HepG2 (cell line): ENCODE measurements around the gene HOXB6. TPM values are rescaled to one million over a fixed set of nuclear protein-coding genes. Genes with fewer than 3 reads are reported as not detected.

Source experiments
- ATAC-seq: fragments of 200-7000 bp; cut with Tn5 transposase; 3 replicates; pipeline ENCODE4 v1.9.1; 2020; ENCODE audit warnings: mild to moderate bottlenecking, moderate library complexity
- BruUV-seq: library from RNA; stranded (reverse); fragments of 400-500 nt; replicated peaks from 2 replicates; lab custom pipeline; 2021; lab: Mats Ljungman, UMichigan
- CTCF ChIA-PET: fragments of 300-600 bp; formaldehyde crosslinking; extraction: SDS; loops from one replicate; lab custom pipeline; 2021; ENCODE audit warnings: low total read pairs, inconsistent platforms, low intra/inter-chr PET ratio; lab: Yijun Ruan, JAX
- POLR2A ChIA-PET: fragments of 350-600 bp; sonication (Branson Sonifier 250); formaldehyde crosslinking; loops from one replicate; lab custom pipeline; 2020; ENCODE audit warnings: antibody characterized with exemption, inconsistent platforms; lab: Yijun Ruan, JAX
- DNase-seq: peaks from one replicate; pipeline ENCODE4 v3.0.0-alpha.2; 2015; ENCODE audit warnings: low spot score
- FAIRE-seq: peaks from 3 replicates; lab custom pipeline; 2011; peaks lifted over from hg19 to GRCh38; lab: Jason Lieb, UNC
- H2AFZ ChIP-seq: one replicate; pipeline ENCODE4 v1.6.1; 2011; ENCODE audit warnings: low read length, inconsistent platforms
- H3K27ac ChIP-seq: fragments of 300-600 bp; 3 replicates; pipeline ENCODE4 v1.8.0; 2011; ENCODE audit warnings: mixed run types, mild to moderate bottlenecking, mixed read lengths, low read length, inconsistent platforms; ENCODE audit not compliant: insufficient read depth; ENCODE audit errors: extremely low read length
- H3K27me3 ChIP-seq, 2 experiments: fragments of 200-600 bp in 1 of 2; 2 replicates in 1 of 2; 3 replicates in 1 of 2; pipeline versions ENCODE4 v1.6.0 to v1.8.0; 2011; ENCODE audit warnings: low read length in 2 of 2, mild to moderate bottlenecking in 2 of 2, moderate library complexity in 2 of 2, inconsistent platforms in 1 of 2; ENCODE audit not compliant: insufficient read depth in 2 of 2, control insufficient read depth in 1 of 2
- H3K36me3 ChIP-seq, 2 experiments: fragments of 200-600 bp in 1 of 2; replicated peaks in 1 of 2; 2 replicates in 1 of 2; 3 replicates in 1 of 2; pipeline versions ENCODE4 v1.5.1 to v1.8.0; 2011; ENCODE audit warnings: low read length in 2 of 2, inconsistent platforms in 1 of 2; ENCODE audit not compliant: insufficient read depth in 2 of 2, control insufficient read depth in 1 of 2
- H3K4me1 ChIP-seq: 2 replicates; pipeline ENCODE4 v1.5.1; 2012; ENCODE audit warnings: low read length, inconsistent platforms; ENCODE audit not compliant: insufficient read depth
- H3K4me2 ChIP-seq: 2 replicates; pipeline ENCODE4 v1.6.0; 2011; ENCODE audit warnings: low read depth, low read length, inconsistent platforms
- H3K4me3 ChIP-seq, 3 experiments: fragments of 200-600 bp in 1 of 3; sonication (generic), shearing (Covaris generic) in 1 of 3; replicated peaks in 1 of 3; 2 replicates each; pipeline ENCODE4 v1.5.1; 2011 to 2016; ENCODE audit warnings: low read length in 3 of 3, inconsistent platforms in 2 of 3, low read depth in 2 of 3, mild to moderate bottlenecking in 2 of 3, control low read depth in 1 of 3, mixed read lengths in 1 of 3; ENCODE audit not compliant: insufficient read depth in 1 of 3
- H3K79me2 ChIP-seq: one replicate; pipeline ENCODE4 v1.6.1; 2011; ENCODE audit warnings: low read length, inconsistent platforms; ENCODE audit not compliant: insufficient read depth
- H3K9ac ChIP-seq: 2 replicates; pipeline ENCODE4 v1.6.0; 2011; ENCODE audit warnings: mild to moderate bottlenecking, low read depth, low read length, inconsistent platforms; ENCODE audit not compliant: insufficient read depth
- H3K9me3 ChIP-seq: 2 replicates; pipeline ENCODE4 v1.5.1; 2012; ENCODE audit warnings: mild to moderate bottlenecking, low read length
- H4K20me1 ChIP-seq: 2 replicates; pipeline ENCODE4 v1.6.0; 2011; ENCODE audit warnings: inconsistent platforms, mild to moderate bottlenecking, low read length, moderate library complexity; ENCODE audit not compliant: insufficient read depth
- CEBPG ChIP-seq: IDR thresholded peaks from 2 replicates; pipeline ENCODE4 v1.6.1; 2016
- EZH2 ChIP-seq: conservative IDR thresholded peaks from 2 replicates; pipeline ENCODE4 v1.6.1; 2012; ENCODE audit warnings: mild to moderate bottlenecking, low read depth, low read length, moderate library complexity
- GLI4 ChIP-seq: sonication (generic); formaldehyde crosslinking; IDR thresholded peaks from 2 replicates; pipeline ENCODE4 v1.5.1; 2020; ENCODE audit warnings: missing genetic modification reagents, mild to moderate bottlenecking, moderate library complexity, borderline replicate concordance
- HNF4A ChIP-seq: sonication (generic); formaldehyde crosslinking; IDR thresholded peaks from 2 replicates; pipeline ENCODE4 v1.4.0; 2020; ENCODE audit warnings: missing genetic modification reagents
- MBD4 ChIP-seq: IDR thresholded peaks from 2 replicates; pipeline ENCODE4 v1.6.1; 2012; ENCODE audit warnings: low read length, inconsistent platforms, borderline replicate concordance
- PAWR ChIP-seq: sonication (generic); formaldehyde crosslinking; IDR thresholded peaks from 2 replicates; pipeline ENCODE4 v1.4.0; 2020; ENCODE audit warnings: missing genetic modification reagents, mild to moderate bottlenecking, borderline replicate concordance
- TCF7 ChIP-seq: sonication (generic); IDR thresholded peaks from 2 replicates; pipeline ENCODE4 v1.6.1; 2016; ENCODE audit warnings: antibody characterized with exemption, low read depth
- TFDP2 ChIP-seq: sonication (generic); formaldehyde crosslinking; IDR thresholded peaks from 2 replicates; pipeline ENCODE4 v1.4.0; 2020; ENCODE audit warnings: missing genetic modification reagents
- WGBS: methylation state at CpG from one replicate; pipeline ENCODE4 v1.1.6; 2017; ENCODE audit warnings: low lambda C conversion rate; 5-methylcytosine and 5-hydroxymethylcytosine counted together
- in situ Hi-C: cut with HindIII; loops from 2 replicates; pipeline ENCODE4 v1.10.0; 2017; ENCODE audit warnings: low pct_unique_long_range_greater_than_20kb; ENCODE audit not compliant: extremely low pct_ligation_motif_present
- intact Hi-C: fragments of 100-400 bp; cut with micrococcal nuclease; formaldehyde crosslinking; loops from one replicate; pipeline ENCODE4 v1.10.0; 2022; ENCODE audit not compliant: unreplicated experiment
- polyA plus RNA-seq, 8 experiments: library from polyadenylated mRNA; depleted of rRNA in 3 of 8; stranded (reverse) in 7 of 8; unstranded in 1 of 8; fragments of >200 nt; fragmentation: Illumina TruSeq in 4 of 8; extraction: Trizol in 4 of 8; gene quantifications; 2 replicates each; pipeline versions ENCODE4 v1.2.1 to v1.2.3, GENCODE V29; 2011 to 2016; ENCODE audit warnings: low read depth in 4 of 8, missing spikeins in 1 of 8, mixed read lengths in 1 of 8; ENCODE audit not compliant: insufficient read depth in 1 of 8
- total RNA-seq, 5 experiments: library from RNA; depleted of rRNA; stranded (reverse); fragments of >200 nt; fragmentation: Illumina TruSeq; extraction: Trizol; gene quantifications; 2 replicates each; pipeline ENCODE4 v1.2.3, GENCODE V29; 2016; ENCODE audit warnings: low read depth in 1 of 5

The HOXB6 gene
- total and polyA plus RNA-seq, 2 of the 13 experiments (the other 11 are each of a cell fraction or from before 2014, with no cell fraction given) = not detected

GRCh38 chr17:48577946-48578615, 26.7 kb downstream of the HOXB6 start, which contains the start of gene HOXB4:
HOXB4 (minus strand) TSS chr17:48578350; CDS start chr17:48578319, 31 bp downstream.
- Histone ChIP-seq H3K9ac (no peak within 1 kb of the TSS), H3K36me3 (no peaks in the 10 kb centered on the region), H3K79me2 (no peaks in the 10 kb centered on the region), H3K4me3 (no peak within 1 kb of the TSS), H3K9me3 (no peaks in the 10 kb centered on the region), H4K20me1 (no peaks in the 10 kb centered on the region; the same call in 1 of the 2 replicates), H3K27ac (no peak within 1 kb of the TSS), H3K27me3 (peaks cover 34 to 89% of the 10 kb centered on the region in 2 experiments), H3K4me1 (no peaks in the 10 kb centered on the region), H3K4me2 (no peak within 1 kb of the TSS), H2AFZ (no peak within 1 kb of the TSS)
- WGBS = 49% methylated on average over 46 of the region's 58 CpGs
- no peak for FAIRE-seq
- intact Hi-C loops (no loop called here), in situ Hi-C loops (no loop called here)
- ChIA-PET POLR2A (no interaction called here), CTCF (no interaction called here)
- no TSS peak for BruUV-seq
- DNase-seq = no peak
- TF ChIP-seq PAWR (CRISPR knock-in tag) (no peak), TFDP2 (CRISPR knock-in tag) (no peak), CEBPG (CRISPR knock-in tag) (no peak), TCF7 (no peak), MBD4 (no peak), HNF4A (CRISPR knock-in tag) (no peak)
- no peak for ATAC-seq

- Histone ChIP-seq H3K9ac (no peak overlapping the region), H3K79me2 (no peaks in the 10 kb centered on the region), H3K27ac (no peak overlapping the region), H4K20me1 (no peaks in the 10 kb centered on the region; the same call in 1 of the 2 replicates), H3K4me3 (no peak overlapping the region), H3K9me3 (no peaks in the 10 kb centered on the region), H2AFZ (no peak overlapping the region), H3K4me2 (no peak overlapping the region), H3K36me3 (no peaks in the 10 kb centered on the region), H3K27me3 (peaks cover 36 to 89% of the 10 kb centered on the region in 2 experiments), H3K4me1 (no peaks in the 10 kb centered on the region)
- no TSS peak for BruUV-seq
- ChIA-PET CTCF (no interaction called here), POLR2A (no interaction called here)
- TF ChIP-seq EZH2 (0 out of 2 replicates have a peak, but pooled peaks have one; percentile 72), GLI4 (no peak)
- ATAC-seq (no peak), DNase-seq (no peak), FAIRE-seq (no peak)
- WGBS = 14% methylated on average over 9 of the region's 19 CpGs
- in situ Hi-C loops = no loop called here
- intact Hi-C loops = no loop called here
These were observed 27.3 kb downstream of the HOXB6 start for GRCh38 chr17:48577330-48577945.
